Measurements from ENCODE around the gene TMPRSS11E.

- no peak for TF ChIP-seq POLR2A (IDR thresholded peaks at IDR 0.05)
- no peak for TF ChIP-seq CTCF (IDR thresholded peaks at IDR 0.05 in 4 of 5, conservative IDR thresholded peaks at IDR 0.05 in 1 of 5)
These were observed 16.5 kb downstream of the TMPRSS11E start for GRCh38 chr4:68463796-68464195.

Data from gastrocnemius medialis (tissue), 4 donors.